ENCODE data around the gene EPHA2. TPM values are rescaled to one million over a fixed set of nuclear protein-coding genes. Genes with fewer than 3 reads are reported as not detected.

The EPHA2 gene
- polyA plus RNA-seq, 1 of the 3 experiments (the other 2 are of a cell fraction): 126 TPM

DNA sequence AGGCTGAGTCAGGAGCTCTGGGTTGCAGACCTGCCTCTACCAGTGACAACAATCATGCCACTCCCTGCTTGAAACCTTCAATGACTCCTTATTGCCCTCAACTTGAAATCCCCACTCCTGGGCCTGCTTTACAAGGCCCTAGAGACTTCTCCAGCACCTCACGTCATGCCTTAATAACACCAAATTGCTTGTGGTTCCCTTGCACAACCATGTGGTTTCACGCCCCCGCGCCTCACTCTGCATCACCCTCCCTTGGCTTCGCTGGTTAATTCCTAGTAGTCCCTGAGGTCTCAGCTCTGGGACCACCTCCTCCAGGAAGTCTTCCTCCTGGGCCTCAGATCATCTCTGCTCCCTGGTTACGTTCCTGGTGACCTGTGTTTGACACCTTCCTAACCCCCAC, 33.0 kb downstream of the EPHA2 start:
- POLR2A ChIA-PET: no interaction called here
- no peaks in the 10 kb centered on the region for H3K9me3 ChIP-seq
- H2AFZ ChIP-seq (ENCODE audit: low read depth): no peak overlapping the region

More for the DNA sequence above, 33.0 kb downstream of the EPHA2 start:
- H3K9me2 ChIP-seq: no peaks in the 10 kb centered on the region
- peaks cover 5% of the 10 kb centered on the region; the same call in 1 of the 2 replicates for H4K20me1 ChIP-seq (ENCODE audit: insufficient read depth)
- H3K27ac ChIP-seq (ENCODE audit: low read depth in 2 of 2, low read length in 1 of 2): no peak overlapping the region
- H3K27me3 ChIP-seq (ENCODE audit: insufficient read depth): no peaks in the 10 kb centered on the region
- no peak for DNase-seq
- CTCF ChIA-PET: interaction anchor here (0.9 to 1.5 kb wide), 2 partner anchors 41 to 240 kb away, joined by 3 to 6 read pairs; no protein-coding TSS in a partner anchor
- peaks cover 6 to 10% of the 10 kb centered on the region in 2 experiments; a peak in 2 of 4 replicates for H3K4me1 ChIP-seq (ENCODE audit: control insufficient read depth in 1 of 2, insufficient read depth in 2 of 2, low read depth in 1 of 2, low read length in 1 of 2)
- H3F3A ChIP-seq (replicated peaks; ENCODE audit: insufficient read depth): peaks cover 38% of the 10 kb centered on the region
- H3K79me2 ChIP-seq (ENCODE audit: insufficient read depth): no peaks in the 10 kb centered on the region
- peaks cover 23 to 47% of the 10 kb centered on the region in 2 experiments for H3K36me3 ChIP-seq (replicated peaks in 1 of 2; ENCODE audit: control insufficient read depth in 1 of 2, insufficient read depth in 2 of 2, low read length in 1 of 2)
- 92% methylated on average over 6 of the region's 6 CpGs for WGBS (ENCODE audit: low lambda C conversion rate)
- H3K9ac ChIP-seq: no peak overlapping the region
- H3K4me3 ChIP-seq (ENCODE audit: low read depth in 2 of 2, low read length in 1 of 2): no peak overlapping the region
- H3K4me2 ChIP-seq: no peak overlapping the region
- TF ChIP-seq NRF1 (IDR thresholded peaks at IDR 0.05; ENCODE audit: low read depth, low read length): no peak
- no peak for TF ChIP-seq TAF1 (IDR thresholded peaks at IDR 0.05; ENCODE audit: borderline replicate concordance, low read depth, low read length)
- TF ChIP-seq, protein P1, sequence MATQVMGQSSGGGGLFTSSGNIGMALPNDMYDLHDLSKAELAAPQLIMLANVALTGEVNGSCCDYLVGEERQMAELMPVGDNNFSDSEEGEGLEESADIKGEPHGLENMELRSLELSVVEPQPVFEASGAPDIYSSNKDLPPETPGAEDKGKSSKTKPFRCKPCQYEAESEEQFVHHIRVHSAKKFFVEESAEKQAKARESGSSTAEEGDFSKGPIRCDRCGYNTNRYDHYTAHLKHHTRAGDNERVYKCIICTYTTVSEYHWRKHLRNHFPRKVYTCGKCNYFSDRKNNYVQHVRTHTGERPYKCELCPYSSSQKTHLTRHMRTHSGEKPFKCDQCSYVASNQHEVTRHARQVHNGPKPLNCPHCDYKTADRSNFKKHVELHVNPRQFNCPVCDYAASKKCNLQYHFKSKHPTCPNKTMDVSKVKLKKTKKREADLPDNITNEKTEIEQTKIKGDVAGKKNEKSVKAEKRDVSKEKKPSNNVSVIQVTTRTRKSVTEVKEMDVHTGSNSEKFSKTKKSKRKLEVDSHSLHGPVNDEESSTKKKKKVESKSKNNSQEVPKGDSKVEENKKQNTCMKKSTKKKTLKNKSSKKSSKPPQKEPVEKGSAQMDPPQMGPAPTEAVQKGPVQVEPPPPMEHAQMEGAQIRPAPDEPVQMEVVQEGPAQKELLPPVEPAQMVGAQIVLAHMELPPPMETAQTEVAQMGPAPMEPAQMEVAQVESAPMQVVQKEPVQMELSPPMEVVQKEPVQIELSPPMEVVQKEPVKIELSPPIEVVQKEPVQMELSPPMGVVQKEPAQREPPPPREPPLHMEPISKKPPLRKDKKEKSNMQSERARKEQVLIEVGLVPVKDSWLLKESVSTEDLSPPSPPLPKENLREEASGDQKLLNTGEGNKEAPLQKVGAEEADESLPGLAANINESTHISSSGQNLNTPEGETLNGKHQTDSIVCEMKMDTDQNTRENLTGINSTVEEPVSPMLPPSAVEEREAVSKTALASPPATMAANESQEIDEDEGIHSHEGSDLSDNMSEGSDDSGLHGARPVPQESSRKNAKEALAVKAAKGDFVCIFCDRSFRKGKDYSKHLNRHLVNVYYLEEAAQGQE (IDR thresholded peaks at IDR 0.05; ENCODE audit: low read depth, low read length): no peak
- TF ChIP-seq, protein P2, sequence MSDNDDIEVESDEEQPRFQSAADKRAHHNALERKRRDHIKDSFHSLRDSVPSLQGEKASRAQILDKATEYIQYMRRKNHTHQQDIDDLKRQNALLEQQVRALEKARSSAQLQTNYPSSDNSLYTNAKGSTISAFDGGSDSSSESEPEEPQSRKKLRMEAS (IDR thresholded peaks at IDR 0.05; ENCODE audit: low read depth): no peak
- TF ChIP-seq POLR2AphosphoS5 (IDR thresholded peaks at IDR 0.05; ENCODE audit: low read depth, low read length): no peak
- no peak for TF ChIP-seq ELF1 (IDR thresholded peaks at IDR 0.05)
- TF ChIP-seq, protein P3, sequence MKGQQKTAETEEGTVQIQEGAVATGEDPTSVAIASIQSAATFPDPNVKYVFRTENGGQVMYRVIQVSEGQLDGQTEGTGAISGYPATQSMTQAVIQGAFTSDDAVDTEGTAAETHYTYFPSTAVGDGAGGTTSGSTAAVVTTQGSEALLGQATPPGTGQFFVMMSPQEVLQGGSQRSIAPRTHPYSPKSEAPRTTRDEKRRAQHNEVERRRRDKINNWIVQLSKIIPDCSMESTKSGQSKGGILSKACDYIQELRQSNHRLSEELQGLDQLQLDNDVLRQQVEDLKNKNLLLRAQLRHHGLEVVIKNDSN (IDR thresholded peaks at IDR 0.05; ENCODE audit: borderline replicate concordance, low read depth): no peak
- TF ChIP-seq RFX5 (IDR thresholded peaks at IDR 0.05; ENCODE audit: low read length): no peak
- TF ChIP-seq, protein P4, sequence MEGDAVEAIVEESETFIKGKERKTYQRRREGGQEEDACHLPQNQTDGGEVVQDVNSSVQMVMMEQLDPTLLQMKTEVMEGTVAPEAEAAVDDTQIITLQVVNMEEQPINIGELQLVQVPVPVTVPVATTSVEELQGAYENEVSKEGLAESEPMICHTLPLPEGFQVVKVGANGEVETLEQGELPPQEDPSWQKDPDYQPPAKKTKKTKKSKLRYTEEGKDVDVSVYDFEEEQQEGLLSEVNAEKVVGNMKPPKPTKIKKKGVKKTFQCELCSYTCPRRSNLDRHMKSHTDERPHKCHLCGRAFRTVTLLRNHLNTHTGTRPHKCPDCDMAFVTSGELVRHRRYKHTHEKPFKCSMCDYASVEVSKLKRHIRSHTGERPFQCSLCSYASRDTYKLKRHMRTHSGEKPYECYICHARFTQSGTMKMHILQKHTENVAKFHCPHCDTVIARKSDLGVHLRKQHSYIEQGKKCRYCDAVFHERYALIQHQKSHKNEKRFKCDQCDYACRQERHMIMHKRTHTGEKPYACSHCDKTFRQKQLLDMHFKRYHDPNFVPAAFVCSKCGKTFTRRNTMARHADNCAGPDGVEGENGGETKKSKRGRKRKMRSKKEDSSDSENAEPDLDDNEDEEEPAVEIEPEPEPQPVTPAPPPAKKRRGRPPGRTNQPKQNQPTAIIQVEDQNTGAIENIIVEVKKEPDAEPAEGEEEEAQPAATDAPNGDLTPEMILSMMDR (IDR thresholded peaks at IDR 0.05): no peak
- TF ChIP-seq MEF2A (IDR thresholded peaks at IDR 0.05; ENCODE audit: borderline replicate concordance, low read depth): no peak
- TF ChIP-seq GABPA (IDR thresholded peaks at IDR 0.05; ENCODE audit: low read depth): no peak
- TF ChIP-seq, protein P5, sequence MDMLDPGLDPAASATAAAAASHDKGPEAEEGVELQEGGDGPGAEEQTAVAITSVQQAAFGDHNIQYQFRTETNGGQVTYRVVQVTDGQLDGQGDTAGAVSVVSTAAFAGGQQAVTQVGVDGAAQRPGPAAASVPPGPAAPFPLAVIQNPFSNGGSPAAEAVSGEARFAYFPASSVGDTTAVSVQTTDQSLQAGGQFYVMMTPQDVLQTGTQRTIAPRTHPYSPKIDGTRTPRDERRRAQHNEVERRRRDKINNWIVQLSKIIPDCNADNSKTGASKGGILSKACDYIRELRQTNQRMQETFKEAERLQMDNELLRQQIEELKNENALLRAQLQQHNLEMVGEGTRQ (IDR thresholded peaks at IDR 0.05; ENCODE audit: borderline replicate concordance, low read depth, low read length): no peak
- no peak for TF ChIP-seq NFIC (IDR thresholded peaks at IDR 0.05; ENCODE audit: borderline replicate concordance)
- no peak for TF ChIP-seq RAD21 (IDR thresholded peaks at IDR 0.05; ENCODE audit: low read length)
- no peak for TF ChIP-seq FOSL2 (IDR thresholded peaks at IDR 0.05; ENCODE audit: borderline replicate concordance, low read depth)
